Right lung (tissue), 10 donors: ENCODE data around the gene EFCAB8. TPM values are rescaled to one million over a fixed set of nuclear protein-coding genes. Genes with fewer than 3 reads are reported as not detected.

Source experiments
- DNase-seq, 2 donors: peaks; one replicate each; pipeline ENCODE4 v3.0.0-alpha.2; 2013
- long read RNA-seq, 8 donors: transcript quantifications; one replicate each; lab custom pipeline, GENCODE V29; 2026
- polyA plus RNA-seq, 5 donors: library from polyadenylated mRNA; unstranded; fragments of 120-200 nt; gene quantifications; one replicate each; pipeline versions ENCODE4 v1.2.1 to v1.2.3, GENCODE V29; 2013; ENCODE audit warnings: inconsistent platforms in 1 of 5, low replicate concordance in 1 of 5; ENCODE audit not compliant: insufficient read length in 5 of 5, insufficient read depth in 1 of 5

EFCAB8 gene, protein sequence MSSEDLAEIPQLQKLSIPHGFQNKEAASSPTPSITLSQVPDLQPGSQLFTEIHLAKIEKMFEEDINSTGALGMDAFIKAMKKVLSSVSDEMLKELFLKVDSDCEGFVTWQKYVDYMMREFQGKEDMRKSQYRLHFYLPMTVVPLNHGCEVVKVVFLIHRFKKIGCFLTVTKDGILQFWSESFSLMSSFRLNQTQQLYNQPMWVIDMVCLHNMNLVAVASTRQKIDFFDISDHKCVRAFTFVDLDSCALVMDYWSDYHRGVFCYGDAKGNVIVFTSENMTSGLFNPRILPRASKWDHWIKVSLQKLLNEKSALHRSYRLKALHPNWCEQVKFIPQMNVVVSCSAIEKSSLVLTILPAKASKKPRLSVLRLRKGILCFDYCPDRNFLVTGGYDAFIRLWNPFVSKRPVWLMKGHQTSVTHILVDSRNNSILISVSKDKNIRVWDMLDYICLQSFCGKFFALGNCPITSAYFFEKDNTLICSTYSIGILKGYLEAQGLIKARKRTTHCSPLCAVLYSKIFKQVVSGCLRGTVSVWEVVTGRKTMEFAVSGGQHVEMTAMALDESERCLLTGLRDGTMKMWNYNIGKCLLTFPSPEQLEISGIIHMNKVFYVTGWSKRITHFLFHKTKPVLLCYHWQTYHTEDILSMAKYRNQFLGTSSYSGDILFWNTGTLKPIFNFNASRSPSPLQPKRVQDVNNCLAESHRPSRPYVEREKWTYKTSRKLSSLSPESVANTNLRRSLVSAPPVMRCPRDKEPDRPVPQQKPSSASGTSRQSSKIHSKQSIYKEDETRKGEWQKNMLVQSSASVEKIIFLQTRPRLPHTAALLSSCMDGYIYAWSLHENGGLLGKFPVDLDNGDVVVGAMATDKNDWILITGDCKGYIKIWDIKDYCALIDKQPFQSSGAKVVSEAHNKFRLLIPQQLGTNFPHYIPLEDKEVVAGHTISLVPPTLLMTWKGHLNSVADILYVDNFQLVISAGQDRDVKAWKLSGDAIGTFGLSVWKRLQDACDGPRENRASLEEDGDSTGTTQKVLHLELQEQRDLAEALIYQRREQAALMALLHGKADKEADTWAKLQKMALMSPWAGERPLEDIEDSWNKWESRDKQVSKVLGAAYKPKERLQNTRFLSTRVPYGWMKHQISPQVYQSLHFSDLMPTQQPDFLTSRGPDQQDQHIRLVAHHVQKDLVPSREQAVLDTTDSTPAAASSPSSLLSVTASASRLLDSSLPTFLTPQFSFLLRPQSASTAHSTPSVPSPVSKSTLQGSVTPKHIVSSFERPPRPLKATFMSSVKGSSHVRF
- polyA plus RNA-seq, result under 1 TPM in 2 of 5 donors, not detected in 3; 0.18 to 0.26 TPM
- long read RNA-seq, donor 1, result 0 reads
- long read RNA-seq, donor 2, result 0 reads
- long read RNA-seq, donor 3, result 0 reads
- long read RNA-seq, donor 4, result 0 reads
- long read RNA-seq, donor 5, result 0 reads
- long read RNA-seq, donor 6, result 0 reads
- long read RNA-seq, donor 7, result 0 reads
- long read RNA-seq, donor 8, result 0 reads

DNA sequence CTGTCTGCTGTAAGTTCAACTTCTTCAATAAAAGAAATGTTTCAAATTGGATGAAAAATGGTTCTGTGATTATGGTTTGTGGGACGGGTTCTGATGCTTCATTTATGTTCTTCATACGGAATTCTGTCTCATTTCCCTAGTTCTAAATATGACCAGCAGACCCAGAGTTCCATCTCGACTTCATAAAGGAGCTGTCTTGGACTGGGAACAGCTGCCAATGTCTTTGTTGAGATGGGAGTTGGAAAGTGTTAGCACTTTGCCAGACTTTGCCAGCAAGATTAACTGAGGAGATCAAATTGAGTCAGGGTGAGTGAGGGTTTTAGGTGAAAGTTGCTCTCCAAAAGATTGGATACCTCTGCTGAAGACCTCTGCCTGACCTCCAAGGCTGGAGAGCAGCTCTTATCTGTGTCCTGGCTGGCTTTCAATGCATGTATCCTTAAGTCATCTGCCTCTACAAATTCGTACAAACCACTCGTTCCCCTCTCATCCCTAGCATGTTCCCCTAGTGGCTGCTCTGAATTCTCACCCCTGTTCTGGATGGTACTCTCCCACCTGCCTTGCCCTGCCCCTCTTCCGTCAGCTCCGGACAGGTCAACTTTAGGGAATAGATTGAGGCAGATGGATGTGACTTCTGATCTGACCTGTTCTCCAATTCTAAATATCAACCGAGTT lies at the start of gene EFCAB8:
Gene EFCAB8 (plus strand): TSS at position 223 of the 672 bp plus-strand sequence. CDS start 4,870 bp downstream, outside the sequence.
- DNase-seq, result peak in 1 of 2 donors; percentile 37

GRCh38 chr20:32809907-32810306 lies 48.8 kb upstream of the EFCAB8 start:
- DNase-seq, result no peak

- DNase-seq, result no peak
Measured at GRCh38 chr20:32810941-32811340, 47.8 kb upstream of the EFCAB8 start.

GRCh38 chr20:32811886-32812285 lies 46.8 kb upstream of the EFCAB8 start:
- no peak for DNase-seq

- DNase-seq, result peak; percentile 78 to 87
Measured at GRCh38 chr20:32819992-32820697, 38.6 kb upstream of the EFCAB8 start.

GRCh38 chr20:32820698-32821377 lies 37.9 kb upstream of the EFCAB8 start:
- no peak for DNase-seq

DNA sequence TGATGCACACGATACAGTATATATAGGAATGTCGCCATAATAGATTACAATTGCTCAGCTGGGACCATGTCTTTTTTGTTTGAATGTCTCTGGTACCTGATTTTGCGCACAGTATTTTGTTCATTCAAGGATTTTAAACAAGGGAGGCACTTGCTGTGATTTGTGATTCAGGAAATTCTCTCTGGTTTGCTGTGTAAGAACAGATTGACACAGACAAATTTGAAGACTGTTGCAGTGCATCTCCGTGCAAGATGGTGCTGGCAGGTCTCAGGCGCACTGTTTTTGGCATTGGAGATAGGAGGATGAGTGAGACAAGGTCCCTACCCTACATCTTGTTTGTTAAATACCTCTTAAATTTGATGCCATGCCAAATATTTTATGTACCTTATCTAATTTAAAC lies 36.5 kb upstream of the EFCAB8 start:
- DNase-seq, result no peak

- DNase-seq, result no peak
Measured at GRCh38 chr20:32823078-32823477, 35.6 kb upstream of the EFCAB8 start.

DNA sequence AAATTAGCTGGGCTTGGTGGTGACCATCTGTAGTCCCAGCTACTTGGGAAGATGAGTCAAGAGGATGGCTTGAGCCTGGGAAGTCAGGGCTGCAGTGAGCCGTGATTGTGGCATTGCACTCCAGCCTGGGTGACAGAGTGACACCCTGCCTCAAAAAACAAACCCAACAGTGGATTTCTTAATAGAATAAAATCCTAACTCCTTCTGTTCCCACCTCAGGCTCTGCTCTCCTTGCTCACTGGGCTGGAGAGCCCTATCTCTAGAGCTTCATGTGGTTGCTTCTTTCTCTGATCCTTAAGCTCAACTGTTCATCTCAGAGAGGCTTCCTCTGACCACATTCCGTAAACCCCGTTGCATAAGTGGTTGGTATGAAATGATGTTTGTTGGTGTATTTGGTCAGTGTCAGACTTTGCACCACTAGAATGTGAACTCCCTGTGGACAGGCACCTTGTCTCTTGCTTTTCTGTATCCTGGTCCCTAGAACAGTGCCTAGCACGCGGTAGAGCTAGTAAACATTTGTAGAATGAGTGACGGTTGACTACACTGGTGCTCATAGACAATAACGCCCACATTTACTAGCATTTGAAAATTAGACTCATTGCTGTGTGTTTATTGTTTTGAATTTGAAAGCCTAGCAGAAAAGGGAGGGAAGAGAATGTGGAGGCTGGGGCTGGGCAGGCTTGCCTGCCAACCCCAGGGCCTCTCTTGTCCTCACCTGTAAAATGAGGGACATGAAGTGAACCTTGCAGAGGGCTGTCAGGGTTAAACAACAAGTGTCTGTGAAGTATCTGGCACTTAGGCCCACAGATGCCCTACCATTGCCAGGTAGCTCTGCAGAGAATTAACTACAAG lies 34.8 kb upstream of the EFCAB8 start:
- DNase-seq, result no peak

- DNase-seq, result no peak
Measured at GRCh38 chr20:32828029-32828680, 30.6 kb upstream of the EFCAB8 start.

DNA sequence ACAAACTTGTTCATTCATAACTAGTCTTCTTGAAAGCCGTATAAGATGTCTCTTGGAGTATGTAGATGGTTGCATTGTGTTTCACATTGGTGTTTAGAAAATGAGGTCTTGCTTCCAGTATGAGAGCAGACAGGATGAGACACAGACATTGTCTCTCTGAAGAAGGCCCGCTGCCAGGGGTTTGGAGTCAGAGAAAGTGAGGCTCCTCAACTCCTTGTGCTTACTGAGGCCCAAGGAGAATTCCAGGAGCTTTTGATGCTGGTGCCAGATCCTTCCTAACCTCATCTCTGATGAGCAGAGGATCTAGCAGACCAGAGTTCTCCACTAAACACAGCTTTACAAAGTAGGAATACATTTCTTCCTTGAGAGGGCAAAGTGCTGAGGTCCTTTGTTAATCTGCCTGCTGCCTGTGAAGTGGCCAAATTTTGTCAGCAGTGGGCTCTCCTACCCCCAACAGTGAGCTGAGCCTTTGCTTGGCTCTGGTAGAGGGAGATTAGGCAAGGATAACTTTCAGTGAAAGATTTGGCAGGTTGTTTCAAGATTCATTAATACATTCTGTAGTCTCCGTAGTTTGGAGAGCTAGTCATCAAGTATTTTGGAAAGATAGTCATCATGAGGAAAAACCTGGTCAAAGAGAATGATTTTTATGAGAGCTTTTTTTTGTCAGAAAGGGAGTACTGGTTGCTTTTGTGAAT lies 29.3 kb upstream of the EFCAB8 start:
- no peak for DNase-seq

- DNase-seq, result no peak
Measured at GRCh38 chr20:32830437-32830836, 28.3 kb upstream of the EFCAB8 start.

- no peak for DNase-seq
Measured at GRCh38 chr20:32831982-32832381, 26.7 kb upstream of the EFCAB8 start.

DNA sequence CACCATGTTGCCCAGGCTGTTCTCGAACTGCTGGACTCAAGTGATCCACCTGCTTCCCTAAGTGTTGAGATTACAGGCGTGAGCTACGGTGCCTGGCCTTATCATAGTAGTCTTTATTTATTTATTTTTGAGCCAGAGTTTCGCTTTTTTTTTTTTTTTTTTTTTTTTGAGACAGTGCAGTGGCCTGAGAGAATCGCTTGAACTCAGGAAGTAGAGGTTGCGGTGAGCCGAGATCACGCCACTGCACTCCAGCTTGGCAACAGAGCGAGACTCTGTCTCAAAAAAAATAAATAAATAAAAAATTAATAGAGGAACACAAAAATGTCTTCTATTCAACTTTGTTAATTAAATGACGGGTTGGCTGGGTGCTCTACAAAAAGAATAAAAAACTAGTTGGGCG lies 26.1 kb upstream of the EFCAB8 start:
- no peak for DNase-seq

GRCh38 chr20:32834972-32835371 lies 23.8 kb upstream of the EFCAB8 start:
- no peak for DNase-seq

DNA sequence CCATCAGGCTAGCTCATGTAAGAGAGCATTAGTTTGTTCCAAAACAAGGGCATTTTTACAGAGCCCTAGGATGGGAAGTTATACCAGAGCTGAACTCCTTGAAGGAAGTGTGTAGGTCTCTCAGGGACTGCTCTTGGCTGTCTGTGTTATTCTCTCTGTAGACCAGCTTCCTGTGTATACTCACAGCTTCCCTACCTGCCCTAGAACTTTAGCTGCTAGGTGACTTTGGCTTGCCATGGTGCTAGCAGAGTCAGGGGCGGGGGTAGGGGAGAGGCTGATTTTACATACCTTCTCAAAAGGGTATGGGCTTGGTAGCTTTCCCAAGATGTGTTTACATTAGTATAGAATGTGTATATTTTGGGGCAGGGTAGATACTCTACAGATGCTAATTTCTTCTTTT lies 21.6 kb upstream of the EFCAB8 start:
- no peak for DNase-seq

GRCh38 chr20:32839227-32839981 lies 19.3 kb upstream of the EFCAB8 start:
- DNase-seq, result no peak
